Calu3 (cell line): ENCODE measurements around the gene AGXT2. TPM values are rescaled to one million over a fixed set of nuclear protein-coding genes. Genes with fewer than 3 reads are reported as not detected.
"Not testable (repeated sequence)": the region's sequence is repeated elsewhere in the genome, so short reads cannot be mapped to it uniquely, and the experiment has no call there.

Experiments
- BruUV-seq: library from RNA; stranded (reverse); fragments of 400-500 nt; replicated peaks from 2 replicates; lab custom pipeline; 2021; lab: Mats Ljungman, UMichigan
- CTCF ChIA-PET: fragments of 300-600 bp; sonication (Branson Sonifier 250); formaldehyde crosslinking; loops from one replicate; lab custom pipeline; 2022; ENCODE audit warnings: antibody characterized with exemption; lab: Charles Lee
- DNase-seq: peaks from one replicate; pipeline ENCODE4 v3.0.0; 2022
- H3K27ac Mint-ChIP-seq: one replicate; pipeline ENCODE4 v1.8.0; 2022; ENCODE audit warnings: mixed read lengths; ENCODE audit not compliant: unreplicated experiment
- H3K27me3 Mint-ChIP-seq: one replicate; pipeline ENCODE4 v1.8.0; 2022; ENCODE audit warnings: mixed read lengths; ENCODE audit not compliant: unreplicated experiment
- H3K36me3 Mint-ChIP-seq: one replicate; pipeline ENCODE4 v1.8.0; 2022; ENCODE audit warnings: mild to moderate bottlenecking, moderate library complexity, mixed read lengths; ENCODE audit not compliant: insufficient read depth, unreplicated experiment
- H3K4me1 Mint-ChIP-seq: one replicate; pipeline ENCODE4 v1.8.0; 2022; ENCODE audit warnings: mild to moderate bottlenecking, low read depth, mixed read lengths; ENCODE audit not compliant: unreplicated experiment
- H3K4me3 Mint-ChIP-seq: one replicate; pipeline ENCODE4 v1.8.0; 2022; ENCODE audit warnings: mild to moderate bottlenecking, low read depth, moderate library complexity, mixed read lengths; ENCODE audit not compliant: unreplicated experiment
- H3K9me3 Mint-ChIP-seq: one replicate; pipeline ENCODE4 v1.8.0; 2022; ENCODE audit warnings: low read depth, mixed read lengths; ENCODE audit not compliant: unreplicated experiment
- CTCF ChIP-seq: fragments of 200-600 bp; IDR thresholded peaks from one replicate; pipeline ENCODE4 v1.8.0; 2022; ENCODE audit warnings: antibody characterized with exemption; ENCODE audit not compliant: unreplicated experiment
- intact Hi-C: fragments of 100-400 bp; cut with micrococcal nuclease; formaldehyde crosslinking; loops from one replicate; pipeline ENCODE4 v1.10.0; 2022; ENCODE audit not compliant: unreplicated experiment
- total RNA-seq: library from RNA; stranded (reverse); gene quantifications from 2 replicates; pipeline ENCODE4 v1.2.3, GENCODE V29; 2022

AGXT2 gene
- total RNA-seq, 1 experiment from 2014 or later, result not detected

GRCh38 chr5:35042781-35043180, 5.0 kb downstream of the AGXT2 start:
- Mint-ChIP-seq H3K9me3 (no peaks in the 10 kb centered on the region), H3K27me3 (peaks cover 55% of the 10 kb centered on the region)

GRCh38 chr5:35041261-35041660, 6.5 kb downstream of the AGXT2 start:
- Mint-ChIP-seq H3K27me3 (peaks cover 50% of the 10 kb centered on the region), H3K4me1 (no peaks in the 10 kb centered on the region), H3K36me3 (no peaks in the 10 kb centered on the region), H3K9me3 (no peaks in the 10 kb centered on the region), H3K4me3 (no peak overlapping the region), H3K27ac (no peak overlapping the region)
- CTCF ChIA-PET, result interaction anchor here (0.6 to 1.4 kb wide), 4 partner anchors 14 to 1325 kb away, joined by 3 read pairs; no protein-coding TSS in a partner anchor
- no peak for DNase-seq
- intact Hi-C loops, result no loop called here
- TF ChIP-seq CTCF, result no peak
- BruUV-seq, result no TSS peak

More at GRCh38 chr5:35042781-35043180, 5.0 kb downstream of the AGXT2 start:
- CTCF ChIA-PET, result no interaction called here
- no peaks in the 10 kb centered on the region for H3K36me3 Mint-ChIP-seq
- no peak overlapping the region for H3K27ac Mint-ChIP-seq
- intact Hi-C loops, result no loop called here
- no peak for TF ChIP-seq CTCF
- no peaks in the 10 kb centered on the region for H3K4me1 Mint-ChIP-seq
- no peak overlapping the region for H3K4me3 Mint-ChIP-seq
- no TSS peak for BruUV-seq
- no peak for DNase-seq

- DNase-seq, result no peak
- Mint-ChIP-seq H3K27ac (no peak overlapping the region), H3K9me3 (no peaks in the 10 kb centered on the region), H3K36me3 (no peaks in the 10 kb centered on the region), H3K4me1 (no peaks in the 10 kb centered on the region), H3K27me3 (peaks cover 50% of the 10 kb centered on the region), H3K4me3 (no peak overlapping the region)
- BruUV-seq, result no TSS peak
- no peak for TF ChIP-seq CTCF
- intact Hi-C loops, result no loop called here
- CTCF ChIA-PET, result no interaction called here
Observed at GRCh38 chr5:35038891-35039290, 8.9 kb downstream of the AGXT2 start.

- Mint-ChIP-seq H3K9me3 (no peaks in the 10 kb centered on the region), H3K27ac (no peak overlapping the region), H3K27me3 (peaks cover 50% of the 10 kb centered on the region), H3K4me1 (no peaks in the 10 kb centered on the region), H3K36me3 (no peaks in the 10 kb centered on the region), H3K4me3 (no peak overlapping the region)
- BruUV-seq, result no TSS peak
- DNase-seq, result no peak
- intact Hi-C loops, result no loop called here
- CTCF ChIA-PET, result no interaction called here
- TF ChIP-seq CTCF, result no peak
Observed at GRCh38 chr5:35036536-35036935, 11.2 kb downstream of the AGXT2 start.

- DNase-seq, H3K27ac Mint-ChIP-seq, H3K4me1 Mint-ChIP-seq, BruUV-seq, H3K4me3 Mint-ChIP-seq, intact Hi-C loops, H3K9me3 Mint-ChIP-seq, CTCF ChIA-PET, H3K36me3 Mint-ChIP-seq: not testable (repeated sequence)
- peaks cover 44% of the 10 kb centered on the region for H3K27me3 Mint-ChIP-seq
Observed at GRCh38 chr5:35035929-35036328, 11.8 kb downstream of the AGXT2 start.
